Right atrium auricular region (tissue), 2 donors: ENCODE measurements around the gene OR5AS1. TPM values are rescaled to one million over a fixed set of nuclear protein-coding genes. Genes with fewer than 3 reads are reported as not detected.

Source experiments
- DNase-seq: peaks from one replicate; pipeline ENCODE4 v3.0.0-alpha.2; 2019; ENCODE audit warnings: low spot score
- H3K27ac ChIP-seq, 2 donors: fragments of 200-600 bp; sonication (generic); 1 replicate in 1 of 2; 2 replicates in 1 of 2; pipeline ENCODE4 v1.5.1; 2016 to 2019
- H3K27me3 ChIP-seq, 2 donors: fragments of 200-600 bp; sonication (generic); one replicate each; pipeline versions ENCODE4 v1.5.1 to v1.6.0; 2017 to 2019
- H3K36me3 ChIP-seq: fragments of 200-600 bp; sonication (generic); one replicate; pipeline ENCODE4 v1.5.1; 2016
- H3K4me1 ChIP-seq, 2 donors: fragments of 200-600 bp; sonication (generic); one replicate each; pipeline versions ENCODE4 v1.5.1 to v1.6.0; 2017 to 2019
- H3K4me3 ChIP-seq, 2 donors: fragments of 200-600 bp; sonication (generic); 1 replicate in 1 of 2; 2 replicates in 1 of 2; pipeline ENCODE4 v1.5.1; 2017 to 2019; ENCODE audit warnings: mild to moderate bottlenecking in 1 of 2, moderate library complexity in 1 of 2
- H3K9me3 ChIP-seq, 2 donors: fragments of 200-600 bp; sonication (generic); one replicate each; pipeline ENCODE4 v1.5.1; 2019
- total RNA-seq, 2 donors: library from RNA; depleted of rRNA; stranded (reverse); fragments of >200 nt; gene quantifications; one replicate each; pipeline ENCODE4 v1.1.0, GENCODE V29; 2016
- TF ChIP-seq, protein P1 (sequence below), 2 donors: fragments of 200-600 bp; sonication (generic); IDR thresholded peaks; one replicate each; pipeline ENCODE4 v1.5.1; 2019; ENCODE audit warnings: antibody characterized with exemption in 2 of 2

Gene OR5AS1
- not detected for total RNA-seq

DNA sequence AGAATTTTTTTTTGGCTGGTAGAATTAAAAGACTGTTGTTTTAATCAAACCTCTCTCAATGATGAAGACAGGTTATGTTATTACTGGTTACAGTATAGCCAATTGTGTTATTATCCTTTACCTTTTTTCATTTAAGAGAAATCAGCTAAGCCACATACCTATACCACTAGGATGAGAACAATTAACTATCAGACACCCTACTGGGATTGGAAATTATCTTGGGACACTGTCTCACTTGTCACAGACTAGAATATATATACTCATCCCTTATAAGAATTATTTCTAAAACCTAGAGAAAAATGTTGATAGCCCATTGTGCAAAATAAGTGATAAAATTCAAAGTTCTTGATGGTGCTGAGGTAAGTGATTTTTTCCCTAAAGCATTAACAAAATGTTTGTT is at the start of gene OR5AS1:
TSS of gene OR5AS1 (plus strand) at position 301 of the 400 bp plus-strand sequence. CDS start 2,765 bp downstream, outside the sequence.
- Histone ChIP-seq H3K9me3 (no peaks in the 10 kb centered on the region), H3K36me3 (no peaks in the 10 kb centered on the region), H3K27ac (no peak within 1 kb of the TSS), H3K4me3 (no peak within 1 kb of the TSS), H3K4me1 (no peaks in the 10 kb centered on the region), H3K27me3 (no peaks in the 10 kb centered on the region)
- TF ChIP-seq, protein P1, sequence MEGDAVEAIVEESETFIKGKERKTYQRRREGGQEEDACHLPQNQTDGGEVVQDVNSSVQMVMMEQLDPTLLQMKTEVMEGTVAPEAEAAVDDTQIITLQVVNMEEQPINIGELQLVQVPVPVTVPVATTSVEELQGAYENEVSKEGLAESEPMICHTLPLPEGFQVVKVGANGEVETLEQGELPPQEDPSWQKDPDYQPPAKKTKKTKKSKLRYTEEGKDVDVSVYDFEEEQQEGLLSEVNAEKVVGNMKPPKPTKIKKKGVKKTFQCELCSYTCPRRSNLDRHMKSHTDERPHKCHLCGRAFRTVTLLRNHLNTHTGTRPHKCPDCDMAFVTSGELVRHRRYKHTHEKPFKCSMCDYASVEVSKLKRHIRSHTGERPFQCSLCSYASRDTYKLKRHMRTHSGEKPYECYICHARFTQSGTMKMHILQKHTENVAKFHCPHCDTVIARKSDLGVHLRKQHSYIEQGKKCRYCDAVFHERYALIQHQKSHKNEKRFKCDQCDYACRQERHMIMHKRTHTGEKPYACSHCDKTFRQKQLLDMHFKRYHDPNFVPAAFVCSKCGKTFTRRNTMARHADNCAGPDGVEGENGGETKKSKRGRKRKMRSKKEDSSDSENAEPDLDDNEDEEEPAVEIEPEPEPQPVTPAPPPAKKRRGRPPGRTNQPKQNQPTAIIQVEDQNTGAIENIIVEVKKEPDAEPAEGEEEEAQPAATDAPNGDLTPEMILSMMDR (IDR thresholded peaks at IDR 0.05) = no peak
- no peak for DNase-seq

DNA sequence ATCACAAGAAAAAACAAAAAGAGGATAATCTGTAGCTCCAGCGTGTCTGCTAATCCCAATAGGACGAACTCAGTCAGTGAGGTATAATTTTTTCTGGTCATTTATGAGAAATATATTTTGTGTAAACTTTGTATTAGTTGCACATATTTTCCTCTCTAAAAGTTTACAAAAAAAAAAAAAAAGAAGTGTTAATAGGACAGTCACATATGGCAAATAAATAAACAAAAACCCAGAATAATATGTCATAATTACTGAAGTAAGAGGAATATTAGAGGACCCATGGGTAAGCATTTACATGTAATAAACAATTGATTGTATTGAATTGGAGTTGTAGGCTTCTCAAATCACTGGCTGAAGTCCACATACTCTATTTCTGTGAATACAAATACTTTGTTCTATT is 32.9 kb upstream of the OR5AS1 start, which contains the start of gene OR5F1:
TSS of gene OR5F1 (minus strand) at position 101 of the 400 bp plus-strand sequence. CDS start at position 101, 0 bp downstream.
- H3K4me3 ChIP-seq = no peak within 1 kb of the TSS
- TF ChIP-seq, protein P1 (IDR thresholded peaks at IDR 0.05) = no peak
- no peaks in the 10 kb centered on the region for H3K36me3 ChIP-seq

DNA sequence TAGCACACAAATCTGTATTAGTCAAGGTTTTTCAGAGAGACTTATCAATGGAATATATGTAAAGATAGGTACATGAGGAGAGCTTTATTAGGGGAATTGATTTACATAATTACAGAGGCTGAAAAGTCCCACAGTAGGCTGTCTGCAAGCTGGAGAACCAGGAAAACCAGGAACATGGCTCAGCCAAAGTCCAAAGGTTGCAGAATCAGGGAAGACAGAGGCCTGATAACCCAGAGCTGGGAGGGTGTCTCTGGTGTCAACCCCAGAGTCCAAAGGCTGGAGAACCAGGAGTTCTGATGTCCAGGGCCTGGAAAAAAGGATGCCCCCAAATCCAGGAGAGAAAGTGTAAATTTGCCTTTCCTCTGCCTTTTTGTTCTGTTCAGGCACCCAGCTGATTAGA is 16.7 kb upstream of the OR5AS1 start:
- Histone ChIP-seq H3K9me3 (no peaks in the 10 kb centered on the region), H3K27me3 (no peaks in the 10 kb centered on the region), H3K4me1 (no peaks in the 10 kb centered on the region), H3K27ac (no peak overlapping the region), H3K36me3 (no peaks in the 10 kb centered on the region), H3K4me3 (no peak overlapping the region)
- DNase-seq = no peak
- TF ChIP-seq, protein P1 (IDR thresholded peaks at IDR 0.05) = no peak

More for the DNA sequence above, 32.9 kb upstream of the OR5AS1 start, which contains the start of gene OR5F1:
- H3K4me1 ChIP-seq = no peaks in the 10 kb centered on the region
- no peaks in the 10 kb centered on the region for H3K27me3 ChIP-seq
- no peaks in the 10 kb centered on the region for H3K9me3 ChIP-seq
- H3K27ac ChIP-seq = no peak within 1 kb of the TSS
- no peak for DNase-seq

DNA sequence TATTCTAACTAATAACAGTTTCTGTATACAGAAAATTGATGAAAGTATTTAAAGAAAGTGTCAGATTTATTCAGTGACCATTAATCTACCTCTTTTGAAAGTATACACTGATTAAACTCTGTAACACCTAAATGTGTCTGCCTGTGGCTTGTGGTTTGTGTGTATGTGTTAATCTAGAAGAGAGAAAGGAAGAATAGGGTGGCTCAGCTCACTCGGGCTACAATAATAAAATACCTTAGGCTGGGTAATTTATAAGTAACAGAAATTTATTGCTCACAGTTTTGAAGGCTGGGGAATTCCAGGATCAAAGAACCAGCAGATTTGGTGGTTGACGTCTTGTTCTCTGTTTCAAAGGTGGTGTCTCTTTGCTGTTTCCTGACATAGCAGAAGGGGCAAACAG is 13.6 kb upstream of the OR5AS1 start:
- Histone ChIP-seq H3K9me3 (no peaks in the 10 kb centered on the region), H3K4me1 (no peaks in the 10 kb centered on the region), H3K27me3 (no peaks in the 10 kb centered on the region), H3K36me3 (no peaks in the 10 kb centered on the region), H3K27ac (no peak overlapping the region), H3K4me3 (no peak overlapping the region)
- TF ChIP-seq, protein P1 (IDR thresholded peaks at IDR 0.05) = no peak
- DNase-seq = no peak

DNA sequence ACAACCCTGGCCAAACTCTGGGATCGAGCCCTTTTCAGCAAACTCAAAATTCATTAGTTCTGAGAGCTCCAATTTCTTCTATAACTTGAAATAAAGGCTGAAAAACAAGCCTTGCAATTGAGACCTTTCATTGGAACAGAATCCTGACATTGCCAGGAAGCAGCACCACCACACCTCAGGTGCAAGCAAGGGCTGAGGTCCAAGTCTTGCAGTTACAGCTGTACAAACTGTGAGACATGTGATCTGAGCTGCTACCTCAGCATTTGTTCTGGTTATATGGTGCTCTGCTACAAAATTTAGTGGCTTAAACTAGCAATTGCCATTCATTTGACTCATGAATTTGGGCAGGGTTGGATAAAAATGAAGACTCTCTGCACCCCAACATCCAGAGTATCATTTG is 18.1 kb downstream of the OR5AS1 start:
- DNase-seq = no peak
- H3K4me3 ChIP-seq = no peak overlapping the region
- H3K9me3 ChIP-seq = peaks cover 0 to 7% of the 10 kb centered on the region in 2 donors
- TF ChIP-seq, protein P1 (IDR thresholded peaks at IDR 0.05) = no peak
- no peaks in the 10 kb centered on the region for H3K4me1 ChIP-seq
- H3K27me3 ChIP-seq = no peaks in the 10 kb centered on the region
- no peak overlapping the region for H3K27ac ChIP-seq
- H3K36me3 ChIP-seq = no peaks in the 10 kb centered on the region

DNA sequence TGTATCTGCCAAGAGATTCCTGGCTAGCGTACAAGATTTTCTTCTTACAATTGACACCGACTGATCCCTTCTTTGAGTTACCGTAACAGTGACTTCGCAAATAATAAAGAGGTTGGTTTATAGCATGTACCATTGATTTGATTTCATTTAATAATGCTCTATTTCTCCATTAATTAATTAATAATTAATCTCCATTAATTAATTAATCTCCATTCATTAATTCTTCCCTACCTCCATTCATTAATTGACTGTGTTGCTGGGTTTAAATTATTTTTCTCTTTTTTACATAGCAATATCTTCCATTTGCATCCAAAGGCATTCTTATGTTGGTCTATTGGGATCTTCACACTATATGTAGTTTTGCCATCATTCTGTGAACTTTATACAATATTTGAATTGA is 21.0 kb downstream of the OR5AS1 start:
- Histone ChIP-seq H3K27ac (no peak overlapping the region), H3K27me3 (no peaks in the 10 kb centered on the region), H3K36me3 (no peaks in the 10 kb centered on the region), H3K4me3 (no peak overlapping the region), H3K4me1 (no peaks in the 10 kb centered on the region), H3K9me3 (no peaks in the 10 kb centered on the region)
- no peak for DNase-seq
- TF ChIP-seq, protein P1 (IDR thresholded peaks at IDR 0.05) = no peak
